PC-9 (cell line): ENCODE measurements around the gene GFRA1.

Experiments used
- CTCF ChIP-seq: fragments of 200-600 bp; sonication (generic); conservative IDR thresholded peaks from 2 replicates; pipeline ENCODE4 v1.6.1; 2017; ENCODE audit warnings: mixed run types, antibody characterized with exemption, mild to moderate bottlenecking, moderate library complexity
- EZH2 ChIP-seq: fragments of 200-600 bp; sonication (generic); IDR thresholded peaks from 2 replicates; pipeline ENCODE4 v1.8.0; 2017; ENCODE audit warnings: antibody characterized with exemption, low read depth

GRCh38 chr10:116138897-116139296, 134.1 kb downstream of the GFRA1 start:
- no peak for TF ChIP-seq CTCF
- no peak for TF ChIP-seq EZH2
